ENCODE data around the gene KCTD2. TPM values are rescaled to one million over a fixed set of nuclear protein-coding genes. Genes with fewer than 3 reads are reported as not detected.

The KCTD2 gene
- total RNA-seq, 3 donors from 2014 or later, result 19.1 to 30.0 (median 21.2) TPM

DNA sequence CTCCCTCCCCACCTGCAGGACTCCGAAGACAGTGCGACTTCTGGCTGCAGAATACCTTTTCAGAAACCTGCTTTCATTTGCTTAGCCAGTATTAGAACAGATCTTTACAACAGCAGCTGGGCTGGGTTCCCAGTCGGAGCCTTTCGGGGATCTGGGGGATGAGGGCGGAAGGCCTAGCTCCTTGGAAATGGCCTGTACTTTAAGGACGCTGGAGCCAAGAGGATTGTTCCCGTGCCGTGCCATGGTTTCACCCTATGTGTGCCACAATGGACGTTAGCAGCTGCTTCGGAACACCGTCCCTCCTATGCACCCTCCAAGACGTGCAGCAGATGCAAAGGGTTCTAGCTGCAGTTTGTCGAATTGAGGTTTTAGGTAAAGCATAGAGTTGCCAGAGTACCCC lies 16.2 kb downstream of the KCTD2 start:
- peaks cover 4% of the 10 kb centered on the region for H3K36me3 ChIP-seq (ENCODE audit: low read depth)
- intact Hi-C loops (cut with DNase I, micrococcal nuclease), result no loop called here
- TF ChIP-seq, protein P1, sequence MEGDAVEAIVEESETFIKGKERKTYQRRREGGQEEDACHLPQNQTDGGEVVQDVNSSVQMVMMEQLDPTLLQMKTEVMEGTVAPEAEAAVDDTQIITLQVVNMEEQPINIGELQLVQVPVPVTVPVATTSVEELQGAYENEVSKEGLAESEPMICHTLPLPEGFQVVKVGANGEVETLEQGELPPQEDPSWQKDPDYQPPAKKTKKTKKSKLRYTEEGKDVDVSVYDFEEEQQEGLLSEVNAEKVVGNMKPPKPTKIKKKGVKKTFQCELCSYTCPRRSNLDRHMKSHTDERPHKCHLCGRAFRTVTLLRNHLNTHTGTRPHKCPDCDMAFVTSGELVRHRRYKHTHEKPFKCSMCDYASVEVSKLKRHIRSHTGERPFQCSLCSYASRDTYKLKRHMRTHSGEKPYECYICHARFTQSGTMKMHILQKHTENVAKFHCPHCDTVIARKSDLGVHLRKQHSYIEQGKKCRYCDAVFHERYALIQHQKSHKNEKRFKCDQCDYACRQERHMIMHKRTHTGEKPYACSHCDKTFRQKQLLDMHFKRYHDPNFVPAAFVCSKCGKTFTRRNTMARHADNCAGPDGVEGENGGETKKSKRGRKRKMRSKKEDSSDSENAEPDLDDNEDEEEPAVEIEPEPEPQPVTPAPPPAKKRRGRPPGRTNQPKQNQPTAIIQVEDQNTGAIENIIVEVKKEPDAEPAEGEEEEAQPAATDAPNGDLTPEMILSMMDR (IDR thresholded peaks at IDR 0.05), result no peak
- ATAC-seq (no peak), DNase-seq (no peak)
- H3K4me3 ChIP-seq, result no peak overlapping the region
- H3K4me1 ChIP-seq (ENCODE audit: low read depth), result no peaks in the 10 kb centered on the region
- no peaks in the 10 kb centered on the region for H3K9me3 ChIP-seq

DNA sequence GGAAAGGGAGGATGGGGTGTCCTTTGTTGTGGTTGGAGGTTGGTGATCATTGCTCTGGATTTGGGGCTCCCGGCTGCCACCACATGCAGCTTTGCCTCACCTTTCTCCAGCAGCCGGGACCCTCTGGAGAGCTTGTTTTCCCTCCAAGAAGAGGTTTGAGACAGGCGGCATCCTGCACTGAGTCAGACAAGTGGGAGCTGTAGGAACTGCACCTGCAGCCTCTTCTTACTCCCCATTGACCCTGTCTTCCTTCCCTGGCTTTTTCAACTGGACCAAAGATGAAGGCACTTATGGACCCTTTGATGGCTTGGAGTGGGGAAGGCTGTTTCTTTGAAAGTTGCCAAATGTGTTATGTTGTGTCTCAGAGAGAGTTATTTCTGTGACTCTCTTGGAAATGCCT lies 16.6 kb downstream of the KCTD2 start:
- Histone ChIP-seq H3K4me3 (no peak overlapping the region), H3K9me3 (no peaks in the 10 kb centered on the region), H3K36me3 (ENCODE audit: low read depth) (peaks cover 4% of the 10 kb centered on the region), H3K4me1 (ENCODE audit: low read depth) (no peaks in the 10 kb centered on the region)
- TF ChIP-seq, protein P1 (IDR thresholded peaks at IDR 0.05), result no peak
- DNase-seq (no peak), ATAC-seq (no peak)
- intact Hi-C loops (cut with DNase I, micrococcal nuclease), result no loop called here

DNA sequence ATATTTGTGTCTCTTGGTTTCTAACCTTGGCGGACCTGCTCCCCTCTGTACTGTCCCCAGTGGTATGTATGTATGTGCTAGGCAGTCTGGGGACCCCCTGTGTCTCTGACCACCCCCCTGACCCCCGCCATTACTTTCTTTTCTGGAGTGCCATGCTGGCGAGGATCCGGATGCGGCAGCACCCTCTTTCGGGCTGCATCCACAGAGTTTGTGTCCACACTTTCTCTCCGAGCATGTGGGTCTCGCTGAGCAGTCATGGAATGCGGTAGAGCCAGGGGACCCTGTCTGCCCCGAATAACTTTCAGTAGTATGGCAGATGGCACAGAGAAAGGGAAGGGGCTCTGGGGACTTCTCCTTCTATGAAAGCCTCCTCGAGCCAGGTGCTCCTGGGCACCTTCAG lies 17.0 kb downstream of the KCTD2 start:
- ATAC-seq (no peak), DNase-seq (no peak)
- Histone ChIP-seq H3K9me3 (no peaks in the 10 kb centered on the region), H3K36me3 (ENCODE audit: low read depth) (peaks cover 4% of the 10 kb centered on the region), H3K4me3 (no peak overlapping the region), H3K4me1 (ENCODE audit: low read depth) (no peaks in the 10 kb centered on the region)
- intact Hi-C loops (cut with DNase I, micrococcal nuclease), result no loop called here
- TF ChIP-seq, protein P1 (IDR thresholded peaks at IDR 0.05), result no peak

DNA sequence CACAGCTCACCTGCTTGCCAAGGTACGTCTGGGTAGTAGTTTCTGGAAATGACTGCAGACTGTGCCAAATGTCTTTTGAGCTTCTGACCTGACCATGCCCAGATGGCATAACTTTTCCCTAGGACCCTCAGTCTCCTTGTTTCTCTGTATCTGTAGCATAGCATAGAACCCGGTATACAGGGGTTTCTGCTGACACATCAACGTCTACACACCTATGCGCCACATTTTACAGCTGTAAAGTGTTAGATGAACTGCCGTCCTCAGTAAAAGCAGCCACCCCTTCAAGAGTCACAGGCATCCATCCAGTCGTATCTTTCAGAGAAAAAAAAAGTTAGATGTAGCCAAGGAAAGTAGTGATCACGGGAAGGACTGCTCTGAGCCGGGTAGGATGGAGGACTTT lies 17.4 kb downstream of the KCTD2 start:
- Histone ChIP-seq H3K4me3 (no peak overlapping the region), H3K4me1 (ENCODE audit: low read depth) (no peaks in the 10 kb centered on the region), H3K36me3 (ENCODE audit: low read depth) (peaks cover 4% of the 10 kb centered on the region), H3K9me3 (no peaks in the 10 kb centered on the region)
- DNase-seq, result no peak
- ATAC-seq, result no peak
- TF ChIP-seq, protein P1 (IDR thresholded peaks at IDR 0.05), result no peak
- intact Hi-C loops (cut with DNase I, micrococcal nuclease), result no loop called here

DNA sequence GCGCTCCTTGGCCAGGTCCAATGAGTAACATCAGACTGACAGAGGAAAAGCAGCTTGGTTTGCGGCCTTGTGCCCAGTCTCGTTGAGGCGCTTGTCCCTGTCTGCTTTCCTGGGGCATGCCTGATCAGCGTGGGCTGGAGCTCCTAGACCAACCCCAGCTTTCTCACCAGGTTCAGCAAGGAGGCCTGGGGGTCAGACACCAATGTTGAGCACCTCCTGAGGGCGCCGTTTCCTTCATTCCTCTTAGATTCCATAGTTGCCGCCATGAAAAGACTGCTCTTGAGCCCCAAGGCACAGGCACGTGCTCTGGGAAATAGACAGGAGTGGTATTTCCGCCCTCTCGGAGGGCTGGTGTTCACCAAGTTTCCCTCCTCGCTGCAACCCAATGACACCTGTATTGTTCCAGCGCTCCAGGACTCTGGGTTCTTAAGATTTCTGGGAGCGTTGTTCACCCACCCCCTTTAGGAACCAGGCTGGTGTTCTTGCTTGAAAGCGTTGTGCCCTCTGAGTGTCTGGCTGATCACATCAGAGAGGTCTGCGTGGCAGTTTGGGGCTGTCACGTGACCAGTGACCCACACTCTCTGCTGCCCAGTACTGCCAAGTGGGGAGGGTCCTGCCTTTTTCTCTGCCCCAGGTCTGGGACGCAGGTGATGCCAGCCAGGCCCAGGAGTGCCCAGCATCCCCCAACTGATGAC lies 18.0 kb downstream of the KCTD2 start:
- Histone ChIP-seq H3K4me3 (no peak overlapping the region), H3K4me1 (ENCODE audit: low read depth) (no peaks in the 10 kb centered on the region), H3K9me3 (no peaks in the 10 kb centered on the region), H3K36me3 (ENCODE audit: low read depth) (peaks cover 1% of the 10 kb centered on the region)
- intact Hi-C loops (cut with DNase I, micrococcal nuclease), result no loop called here
- ATAC-seq, result no peak
- TF ChIP-seq, protein P1 (IDR thresholded peaks at IDR 0.05), result no peak
- DNase-seq, result no peak
